ENCODE measurements around the gene ITIH4.

Gene ITIH4

DNA sequence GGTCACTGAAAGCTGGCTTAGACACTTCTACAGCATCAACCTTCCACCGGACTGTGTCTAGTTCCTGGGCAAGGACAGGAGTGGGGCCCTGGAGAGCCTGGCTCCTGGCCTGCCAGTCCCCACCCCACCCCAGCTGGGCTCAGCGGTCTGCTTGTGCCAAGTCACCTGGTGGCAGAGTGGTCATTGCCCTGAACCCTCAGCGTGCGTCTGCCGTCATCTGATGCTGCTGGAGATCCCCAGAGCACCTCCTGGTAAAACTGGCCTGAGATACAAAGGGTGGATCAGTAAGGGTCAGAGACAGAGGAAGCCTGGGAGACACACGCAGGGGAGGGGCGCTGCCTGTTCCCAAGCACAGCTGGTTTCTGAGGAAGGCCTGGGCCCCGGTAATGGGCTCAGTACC, 16.7 kb downstream of the ITIH4 start (continued):
- no peak for TF ChIP-seq ZNF571 (tag by site-specific recombination; IDR thresholded peaks at IDR 0.05)
- TF ChIP-seq, protein P1, sequence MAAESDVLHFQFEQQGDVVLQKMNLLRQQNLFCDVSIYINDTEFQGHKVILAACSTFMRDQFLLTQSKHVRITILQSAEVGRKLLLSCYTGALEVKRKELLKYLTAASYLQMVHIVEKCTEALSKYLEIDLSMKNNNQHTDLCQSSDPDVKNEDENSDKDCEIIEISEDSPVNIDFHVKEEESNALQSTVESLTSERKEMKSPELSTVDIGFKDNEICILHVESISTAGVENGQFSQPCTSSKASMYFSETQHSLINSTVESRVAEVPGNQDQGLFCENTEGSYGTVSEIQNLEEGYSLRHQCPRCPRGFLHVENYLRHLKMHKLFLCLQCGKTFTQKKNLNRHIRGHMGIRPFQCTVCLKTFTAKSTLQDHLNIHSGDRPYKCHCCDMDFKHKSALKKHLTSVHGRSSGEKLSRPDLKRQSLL (tag by site-specific recombination; IDR thresholded peaks at IDR 0.05): no peak
- TF ChIP-seq ZNF394 (tag by site-specific recombination; IDR thresholded peaks at IDR 0.05; ENCODE audit: borderline replicate concordance): no peak
- TF ChIP-seq ZBTB8A (tag by site-specific recombination; IDR thresholded peaks at IDR 0.05): no peak

- Histone ChIP-seq H3K9me3 (ENCODE audit: control insufficient read depth, insufficient read depth, low read depth, low read length) (no peaks in the 10 kb centered on the region), H3K36me3 (ENCODE audit: control insufficient read depth in 2 of 2, insufficient read depth in 1 of 2, low read length in 2 of 2) (no peaks in the 10 kb centered on the region), H3K4me1 (ENCODE audit: control insufficient read depth, insufficient read depth, low read length) (no peaks in the 10 kb centered on the region), H3K27ac (ENCODE audit: extremely low read depth, low read depth, low read length) (no peak overlapping the region), H3K4me3 (ENCODE audit: low read depth, low read length) (no peak overlapping the region)
- ChIA-PET POLR2A (no interaction called here), CTCF (interaction anchor here (1.4 to 1.7 kb wide), 2 partner anchors 9 to 12 kb away, joined by 7 to 9 read pairs; no protein-coding TSS in a partner anchor)
- TF ChIP-seq MYNN (tag by site-specific recombination; IDR thresholded peaks at IDR 0.05; ENCODE audit: borderline replicate concordance): no peak
- TF ChIP-seq, protein P2, sequence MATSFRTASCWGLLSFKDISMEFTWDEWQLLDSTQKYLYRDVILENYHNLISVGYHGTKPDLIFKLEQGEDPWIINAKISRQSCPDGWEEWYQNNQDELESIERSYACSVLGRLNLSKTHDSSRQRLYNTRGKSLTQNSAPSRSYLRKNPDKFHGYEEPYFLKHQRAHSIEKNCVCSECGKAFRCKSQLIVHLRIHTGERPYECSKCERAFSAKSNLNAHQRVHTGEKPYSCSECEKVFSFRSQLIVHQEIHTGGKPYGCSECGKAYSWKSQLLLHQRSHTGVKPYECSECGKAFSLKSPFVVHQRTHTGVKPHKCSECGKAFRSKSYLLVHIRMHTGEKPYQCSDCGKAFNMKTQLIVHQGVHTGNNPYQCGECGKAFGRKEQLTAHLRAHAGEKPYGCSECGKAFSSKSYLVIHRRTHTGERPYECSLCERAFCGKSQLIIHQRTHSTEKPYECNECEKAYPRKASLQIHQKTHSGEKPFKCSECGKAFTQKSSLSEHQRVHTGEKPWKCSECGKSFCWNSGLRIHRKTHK (tag by site-specific recombination; IDR thresholded peaks at IDR 0.05): no peak
- TF ChIP-seq ZNF48 (tag by site-specific recombination; IDR thresholded peaks at IDR 0.05): no peak
- TF ChIP-seq, protein P3, sequence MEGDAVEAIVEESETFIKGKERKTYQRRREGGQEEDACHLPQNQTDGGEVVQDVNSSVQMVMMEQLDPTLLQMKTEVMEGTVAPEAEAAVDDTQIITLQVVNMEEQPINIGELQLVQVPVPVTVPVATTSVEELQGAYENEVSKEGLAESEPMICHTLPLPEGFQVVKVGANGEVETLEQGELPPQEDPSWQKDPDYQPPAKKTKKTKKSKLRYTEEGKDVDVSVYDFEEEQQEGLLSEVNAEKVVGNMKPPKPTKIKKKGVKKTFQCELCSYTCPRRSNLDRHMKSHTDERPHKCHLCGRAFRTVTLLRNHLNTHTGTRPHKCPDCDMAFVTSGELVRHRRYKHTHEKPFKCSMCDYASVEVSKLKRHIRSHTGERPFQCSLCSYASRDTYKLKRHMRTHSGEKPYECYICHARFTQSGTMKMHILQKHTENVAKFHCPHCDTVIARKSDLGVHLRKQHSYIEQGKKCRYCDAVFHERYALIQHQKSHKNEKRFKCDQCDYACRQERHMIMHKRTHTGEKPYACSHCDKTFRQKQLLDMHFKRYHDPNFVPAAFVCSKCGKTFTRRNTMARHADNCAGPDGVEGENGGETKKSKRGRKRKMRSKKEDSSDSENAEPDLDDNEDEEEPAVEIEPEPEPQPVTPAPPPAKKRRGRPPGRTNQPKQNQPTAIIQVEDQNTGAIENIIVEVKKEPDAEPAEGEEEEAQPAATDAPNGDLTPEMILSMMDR (tag by site-specific recombination; IDR thresholded peaks at IDR 0.05): no peak
- no peak for TF ChIP-seq WT1 (tag by site-specific recombination; IDR thresholded peaks at IDR 0.05)
- no peak for TF ChIP-seq ZNF155 (tag by site-specific recombination; IDR thresholded peaks at IDR 0.05)
- no peak for TF ChIP-seq ZNF416 (tag by site-specific recombination; IDR thresholded peaks at IDR 0.05)
- TF ChIP-seq ZNF23 (tag by site-specific recombination; IDR thresholded peaks at IDR 0.05; ENCODE audit: borderline replicate concordance): no peak
Measured at GRCh38 chr3:52811452-52812011, 18.9 kb downstream of the ITIH4 start.

- CTCF ChIA-PET: interaction anchor here (0.6 to 1.7 kb wide), 3 partner anchors 10 to 12 kb away, joined by 3 to 9 read pairs (median 7); no protein-coding TSS in a partner anchor
- no peak overlapping the region for H3K27ac ChIP-seq (ENCODE audit: extremely low read depth, low read depth, low read length)
- no peaks in the 10 kb centered on the region for H3K9me3 ChIP-seq (ENCODE audit: control insufficient read depth, insufficient read depth, low read depth, low read length)
- POLR2A ChIA-PET: no interaction called here
- TF ChIP-seq ZNF664 (tag by site-specific recombination; IDR thresholded peaks at IDR 0.05) (no peak), ZNF350 (tag by site-specific recombination; IDR thresholded peaks at IDR 0.05) (no peak), ZNF211 (tag by site-specific recombination; IDR thresholded peaks at IDR 0.05; ENCODE audit: low read depth) (no peak), ZNF184 (tag by site-specific recombination; IDR thresholded peaks at IDR 0.05) (no peak), ZNF24 (tag by site-specific recombination; IDR thresholded peaks at IDR 0.05) (no peak)
- H3K4me3 ChIP-seq (ENCODE audit: low read depth, low read length): no peak overlapping the region
- no peaks in the 10 kb centered on the region for H3K4me1 ChIP-seq (ENCODE audit: control insufficient read depth, insufficient read depth, low read length)
- H3K36me3 ChIP-seq (ENCODE audit: control insufficient read depth in 2 of 2, insufficient read depth in 1 of 2, low read length in 2 of 2): no peaks in the 10 kb centered on the region
Measured at GRCh38 chr3:52810923-52811322, 19.5 kb downstream of the ITIH4 start.

Measured in HEK293 (cell line).